HEK293 (cell line): Measurements from ENCODE around the gene TTL.
"Not testable (repeated sequence)": the region's sequence is repeated elsewhere in the genome, so short reads cannot be mapped to it uniquely, and the experiment has no call there.

Experiments
- CTCF ChIP-seq: fragments of 450-650 bp; formaldehyde crosslinking; IDR thresholded peaks from 2 replicates; pipeline ENCODE4 v1.5.1; 2016; ENCODE audit warnings: missing biosample characterization, missing genetic modification characterization
- KLF9 ChIP-seq: fragments of 450-650 bp; formaldehyde crosslinking; IDR thresholded peaks from 2 replicates; pipeline ENCODE4 v1.5.1; 2016; ENCODE audit warnings: missing biosample characterization, missing genetic modification characterization, low read depth

- not testable (repeated sequence) for TF ChIP-seq CTCF; KLF9 (tag by site-specific recombination)
Measured at GRCh38 chr2:112435716-112436431, 46.1 kb upstream of the TTL start.
